Omental fat pad (tissue), 4 donors: ENCODE data around the gene TM9SF4. TPM values are rescaled to one million over a fixed set of nuclear protein-coding genes. Genes with fewer than 3 reads are reported as not detected.
"Not testable (repeated sequence)": the region's sequence is repeated elsewhere in the genome, so short reads cannot be mapped to it uniquely, and the experiment has no call there.

Experiments used
- ATAC-seq: fragments of 150-250 bp; one replicate; pipeline ENCODE4 v1.9.1; 2016; ENCODE audit warnings: mild to moderate bottlenecking, moderate library complexity; ENCODE audit not compliant: low FRiP score
- DNase-seq: peaks from one replicate; pipeline ENCODE4 v3.0.0-alpha.2; 2019; ENCODE audit warnings: low spot score
- CTCF ChIP-seq, 3 donors: fragments of 450-650 bp; IDR thresholded peaks; one replicate each; pipeline ENCODE4 v1.5.1; 2016 to 2017; ENCODE audit warnings: antibody characterized with exemption in 3 of 3, mild to moderate bottlenecking in 3 of 3, moderate library complexity in 2 of 3
- total RNA-seq, 4 donors: library from RNA; depleted of rRNA; stranded (reverse); fragments of >200 nt; gene quantifications; one replicate each; pipeline ENCODE4 v1.1.0, GENCODE V29; 2016

TM9SF4 gene
- total RNA-seq, 4 donors from 2014 or later = 23.3 to 32.3 (median 31.5) TPM

DNA sequence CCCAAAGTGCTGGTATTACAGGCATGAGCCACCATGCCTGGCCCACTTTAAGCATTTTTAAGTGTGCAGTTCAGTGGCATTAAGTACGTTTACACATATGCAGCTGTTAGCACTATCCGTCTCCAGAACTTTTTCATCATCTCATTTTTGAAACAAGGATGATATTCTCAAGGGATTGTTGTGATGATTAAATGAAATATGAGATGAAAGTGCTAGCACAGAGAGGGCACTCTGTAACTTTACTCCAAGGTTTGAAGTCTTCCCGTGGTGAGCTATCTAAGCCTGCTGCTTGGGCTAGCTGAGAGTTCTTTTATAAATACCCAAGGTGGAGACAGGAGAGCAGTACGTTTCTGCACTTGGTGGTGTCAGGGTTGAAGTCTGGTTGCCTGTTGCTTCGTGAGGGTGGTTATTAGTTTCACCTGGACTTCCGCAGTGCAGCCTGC lies 6.6 kb downstream of the TM9SF4 start:
- TF ChIP-seq CTCF (IDR thresholded peaks at IDR 0.05) = no peak
- no peak for DNase-seq
- ATAC-seq = no peak

GRCh38 chr20:32116796-32117195 lies 7.3 kb downstream of the TM9SF4 start:
- not testable (repeated sequence) for ATAC-seq, DNase-seq

- not testable (repeated sequence) for DNase-seq, ATAC-seq
Observed at GRCh38 chr20:32118427-32118826, 8.9 kb downstream of the TM9SF4 start.

DNA sequence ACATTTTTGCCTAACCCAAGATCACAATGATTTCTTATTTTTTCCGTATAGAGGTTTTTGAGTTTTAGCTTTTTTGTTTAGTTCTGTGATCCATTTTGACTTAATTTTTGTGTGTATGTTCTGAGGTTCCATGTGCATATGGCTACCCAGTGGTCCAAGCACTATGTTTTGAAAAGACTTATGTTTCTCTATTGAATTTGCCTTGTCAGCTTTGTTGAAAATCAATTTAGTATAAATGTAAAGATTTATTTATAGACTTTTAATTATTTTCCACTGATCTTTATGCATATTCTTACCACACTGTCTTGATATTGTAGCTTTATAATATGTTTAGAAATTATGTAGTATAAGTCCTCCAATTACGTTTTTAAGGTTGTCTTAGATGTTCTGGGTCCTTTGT lies 10.2 kb downstream of the TM9SF4 start:
- DNase-seq = no peak
- ATAC-seq = no peak
- TF ChIP-seq CTCF (IDR thresholded peaks at IDR 0.05) = no peak

DNA sequence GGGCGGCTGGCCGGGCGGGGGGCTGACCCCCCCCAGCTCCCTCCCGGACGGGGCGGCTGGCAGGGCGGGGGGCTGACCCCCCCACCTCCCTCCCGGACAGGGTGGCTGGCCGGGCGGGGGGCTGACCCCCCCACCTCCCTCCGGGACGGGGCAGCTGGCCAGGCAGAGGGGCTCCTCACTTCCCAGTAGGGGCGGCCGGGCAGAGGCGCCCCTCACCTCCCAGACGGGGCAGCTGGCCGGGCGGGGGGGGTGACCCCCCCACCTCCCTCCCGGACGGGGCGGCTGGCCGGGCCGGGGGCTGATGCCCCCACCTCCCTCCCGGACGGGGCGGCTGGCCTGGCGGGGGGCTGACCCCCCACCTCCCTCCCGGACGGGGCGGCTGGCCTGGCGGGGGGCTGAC lies 12.4 kb downstream of the TM9SF4 start:
- DNase-seq, ATAC-seq: not testable (repeated sequence)

DNA sequence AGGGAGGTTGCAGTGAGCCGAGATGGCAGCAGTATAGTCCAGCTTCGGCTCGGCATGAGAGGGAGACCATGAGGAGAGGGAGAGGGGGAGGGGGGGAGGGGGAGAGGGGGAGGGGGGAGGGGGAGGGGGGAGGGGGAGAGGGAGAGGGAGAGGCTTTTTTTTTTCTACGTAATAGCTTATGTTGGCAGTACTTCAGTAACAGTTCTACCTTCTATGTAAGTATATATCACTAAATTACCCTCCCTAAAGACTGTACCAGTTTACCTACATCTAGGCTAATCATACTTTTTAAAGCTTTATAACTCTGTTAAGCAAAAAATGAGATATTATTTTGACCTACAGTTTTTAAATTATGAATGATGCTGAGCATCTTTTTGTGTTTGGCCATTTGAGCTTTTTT lies 13.6 kb downstream of the TM9SF4 start:
- ATAC-seq (no peak), DNase-seq (no peak)
- TF ChIP-seq CTCF (IDR thresholded peaks at IDR 0.05) = no peak

GRCh38 chr20:32124916-32125454 lies 15.5 kb downstream of the TM9SF4 start:
- no peak for TF ChIP-seq CTCF (IDR thresholded peaks at IDR 0.05)
- DNase-seq (no peak), ATAC-seq (no peak)

DNA sequence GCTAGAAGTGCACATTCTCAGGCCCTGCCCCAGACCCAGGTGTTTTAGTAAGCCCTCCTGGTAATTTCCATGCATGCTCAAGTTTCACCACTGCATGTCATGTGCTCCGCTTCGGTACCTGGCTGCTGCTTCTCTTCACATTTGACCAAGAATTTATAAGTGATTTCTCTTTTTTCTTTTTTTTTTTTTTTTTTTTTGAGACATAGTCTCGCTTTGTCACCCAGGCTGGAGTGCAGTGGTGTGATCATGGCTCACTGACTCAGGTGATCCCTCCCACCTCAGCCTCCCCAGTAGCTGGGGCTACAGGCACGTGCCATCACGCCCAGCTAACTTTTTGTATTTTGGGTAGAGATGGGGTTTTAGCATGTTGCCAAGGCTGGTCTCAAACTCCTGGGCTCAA lies 16.0 kb downstream of the TM9SF4 start:
- TF ChIP-seq CTCF (IDR thresholded peaks at IDR 0.05) = no peak
- ATAC-seq = no peak
- no peak for DNase-seq

GRCh38 chr20:32126919-32127318 lies 17.4 kb downstream of the TM9SF4 start:
- TF ChIP-seq CTCF (IDR thresholded peaks at IDR 0.05) = no peak

More at GRCh38 chr20:32126919-32127318, 17.4 kb downstream of the TM9SF4 start:
- DNase-seq (no peak), ATAC-seq (no peak)
